GM21825 (cell line): ENCODE results near the gene MKLN1.
"Not testable (repeated sequence)": the region's sequence is repeated elsewhere in the genome, so short reads cannot be mapped to it uniquely, and the experiment has no call there.

Experiments used
- ATAC-seq: cut with Tn5 transposase; IDR thresholded peaks from one replicate; pipeline ENCODE4 v1.9.1; 2021; ENCODE audit warnings: mild to moderate bottlenecking, moderate library complexity; ENCODE audit not compliant: unreplicated experiment

MKLN1 gene

DNA sequence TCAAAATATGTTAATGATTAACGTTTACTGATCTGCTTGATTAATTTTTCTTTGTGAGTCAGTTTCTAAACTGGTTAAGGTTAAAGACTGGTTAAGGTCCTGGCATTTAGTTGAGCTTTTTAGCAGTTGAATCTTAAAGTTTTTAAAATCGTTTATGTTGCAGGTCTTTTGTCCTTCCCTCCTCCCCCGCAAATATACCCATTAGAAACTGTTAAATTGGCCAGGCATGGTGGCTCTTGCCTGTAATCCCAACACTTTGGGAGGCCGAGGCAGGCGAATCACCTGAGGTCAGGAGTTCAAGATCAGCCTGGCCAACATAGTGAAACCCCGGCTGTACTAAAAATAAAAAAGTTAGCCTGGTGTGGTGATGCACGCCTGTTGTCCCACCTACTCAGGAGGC lies 127.9 kb downstream of the MKLN1 start:
- ATAC-seq, result no peak

DNA sequence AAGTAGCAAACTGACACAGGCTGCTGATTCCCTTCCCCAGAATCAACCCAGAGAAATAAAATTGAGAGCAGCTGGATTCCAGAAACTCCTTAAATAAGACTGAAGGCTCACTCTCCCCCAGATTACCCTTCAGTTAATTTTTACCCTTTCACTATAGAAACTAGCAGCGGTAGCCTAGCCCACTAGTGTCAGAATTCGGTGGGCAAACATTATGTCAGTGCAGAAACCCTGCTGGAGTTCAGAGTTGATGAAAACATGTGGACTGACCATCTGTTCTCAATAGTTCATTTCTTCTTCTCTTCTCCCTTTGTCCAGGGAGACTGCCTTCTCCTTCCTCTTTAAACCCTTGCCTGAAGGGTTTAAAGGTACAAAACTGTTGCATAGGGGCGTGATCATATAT lies 128.7 kb downstream of the MKLN1 start:
- no peak for ATAC-seq

DNA sequence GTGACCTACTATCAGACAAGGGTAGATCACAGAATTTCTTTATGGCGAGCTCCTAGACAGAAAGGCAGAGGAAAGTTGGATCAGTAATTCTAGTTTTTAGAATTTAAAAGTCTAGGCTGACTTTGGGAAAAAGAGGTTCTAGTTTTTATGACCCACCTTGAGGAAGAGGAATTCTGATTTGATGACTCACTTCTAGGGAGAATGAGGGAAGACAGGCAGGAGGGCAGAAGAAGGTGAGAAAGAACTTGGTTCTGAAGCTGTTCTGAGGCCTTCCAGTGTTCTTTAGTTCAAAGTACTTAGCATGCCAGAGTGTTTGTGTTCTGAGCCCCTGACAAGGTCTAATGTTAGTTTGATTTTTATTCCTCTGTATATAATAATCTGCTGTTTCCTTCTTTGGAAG lies 131.6 kb downstream of the MKLN1 start:
- no peak for ATAC-seq

DNA sequence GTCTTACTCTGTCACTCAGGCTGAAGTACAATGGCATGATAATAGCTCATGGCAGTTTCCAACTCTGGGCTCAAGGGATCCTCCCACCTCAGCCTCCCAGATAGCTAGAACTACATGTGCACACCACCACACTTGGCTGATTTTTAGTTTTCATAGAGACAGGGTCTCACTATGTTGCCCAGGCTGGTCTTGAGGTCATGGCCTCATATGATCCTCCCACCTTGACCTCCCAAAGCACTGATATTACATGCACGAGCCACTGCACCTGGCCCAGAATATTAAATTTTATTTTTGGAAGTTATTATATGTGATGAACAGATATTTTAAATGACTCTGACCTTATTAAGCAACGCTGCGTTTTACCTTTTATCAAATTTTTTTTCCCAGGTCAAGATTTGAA lies 134.4 kb downstream of the MKLN1 start:
- ATAC-seq, result no peak

DNA sequence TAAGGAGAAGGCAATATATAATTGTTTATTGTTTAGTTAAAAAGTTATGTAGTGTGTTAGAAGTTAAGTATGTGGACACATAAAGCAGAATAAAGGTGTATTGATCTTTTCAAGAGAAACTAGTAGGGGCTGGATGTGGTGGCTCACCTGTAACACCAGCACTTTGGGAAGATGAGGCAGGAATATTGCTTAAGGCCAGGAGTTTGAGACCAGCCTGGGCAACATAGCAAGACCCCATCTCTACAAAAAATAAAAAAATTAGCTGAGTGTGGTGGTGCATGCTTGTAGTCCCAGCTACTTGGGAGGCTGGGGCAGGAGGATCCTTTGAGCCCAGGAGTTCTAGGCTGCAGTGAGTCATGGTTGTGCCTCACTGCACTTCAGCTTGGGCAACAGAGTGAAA lies 135.0 kb downstream of the MKLN1 start:
- ATAC-seq, result not testable (repeated sequence)

DNA sequence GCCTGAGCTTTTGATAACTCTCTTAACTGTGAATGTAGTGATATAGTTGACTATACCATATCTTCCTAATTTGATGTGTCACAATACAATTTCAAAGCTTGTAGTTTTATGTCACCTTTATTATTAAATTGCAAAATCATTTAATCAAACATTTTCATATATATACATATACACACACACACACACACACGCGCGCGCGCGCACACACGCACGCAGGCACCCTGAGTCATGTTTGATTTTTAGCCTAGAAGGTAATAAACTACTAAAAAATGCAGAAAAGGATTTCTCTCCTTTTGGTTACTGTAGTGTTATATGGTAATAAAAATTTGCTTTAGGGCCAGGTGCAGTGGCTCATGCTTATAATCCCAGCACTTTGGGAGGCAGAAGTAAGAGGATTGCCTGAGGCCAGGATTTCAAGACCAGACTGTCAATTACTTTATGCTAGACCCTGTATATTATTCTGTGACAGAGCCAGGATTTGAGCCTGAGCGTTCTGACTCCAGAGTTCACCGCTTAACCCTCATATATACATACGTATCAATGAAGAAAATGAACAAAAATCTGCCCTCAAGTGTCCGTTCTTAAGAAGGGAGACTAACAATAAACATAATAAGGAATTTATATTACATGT lies 139.2 kb downstream of the MKLN1 start:
- ATAC-seq, result no peak

DNA sequence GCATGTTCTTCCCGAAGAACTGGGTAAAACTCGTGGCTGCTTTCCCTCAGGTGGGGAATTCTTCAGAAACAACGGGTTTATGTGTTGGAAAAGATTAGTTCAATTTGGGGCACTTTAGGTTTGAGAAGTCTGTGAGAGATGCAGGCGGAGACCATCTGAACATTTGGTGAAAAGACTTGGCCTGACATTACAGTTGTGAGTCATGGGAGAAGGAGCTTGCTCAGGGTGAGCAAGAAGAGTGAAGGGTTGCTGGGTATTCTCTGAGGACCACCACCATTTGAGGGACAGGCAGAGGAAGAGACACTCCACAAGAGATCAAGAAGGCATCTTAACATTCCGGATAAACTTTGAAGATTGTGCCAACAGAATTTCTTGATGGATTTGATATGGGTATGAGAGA lies 140.1 kb downstream of the MKLN1 start:
- ATAC-seq, result no peak

DNA sequence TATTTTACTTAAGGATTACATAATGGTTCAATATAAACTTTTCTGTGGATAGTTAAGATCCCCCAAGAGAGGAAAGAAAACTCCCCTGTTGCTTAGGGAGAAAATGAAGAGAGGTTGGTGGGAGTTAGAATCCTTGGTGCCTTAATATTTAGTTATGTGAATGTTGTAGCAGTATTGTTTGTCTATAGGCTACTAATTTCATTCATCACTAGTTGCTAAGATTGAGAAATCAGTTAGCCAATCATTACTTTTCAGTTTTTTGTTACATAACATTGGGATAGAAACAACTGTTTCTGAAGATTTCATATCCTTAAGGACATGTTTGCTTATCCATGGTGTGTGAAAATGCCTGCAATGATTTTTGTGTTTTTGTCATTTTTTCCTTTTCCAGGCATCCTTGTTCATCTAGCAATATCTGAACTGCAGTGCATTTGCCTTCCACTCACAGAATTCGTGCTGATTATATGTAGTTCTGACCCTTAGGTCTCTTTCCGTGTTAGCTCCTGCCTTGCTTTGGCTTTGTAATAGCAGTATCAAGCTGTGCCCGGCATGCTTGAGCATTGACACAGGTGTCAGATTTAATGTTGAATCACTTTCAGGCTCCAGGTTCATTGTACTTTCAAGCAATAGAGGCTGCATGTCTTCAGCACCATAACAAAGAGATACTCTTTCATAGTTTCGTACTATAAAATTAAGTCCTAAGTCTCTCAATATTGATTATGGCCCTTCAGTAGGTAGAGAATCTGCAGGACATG lies 143.8 kb downstream of the MKLN1 start:
- ATAC-seq, result no peak

DNA sequence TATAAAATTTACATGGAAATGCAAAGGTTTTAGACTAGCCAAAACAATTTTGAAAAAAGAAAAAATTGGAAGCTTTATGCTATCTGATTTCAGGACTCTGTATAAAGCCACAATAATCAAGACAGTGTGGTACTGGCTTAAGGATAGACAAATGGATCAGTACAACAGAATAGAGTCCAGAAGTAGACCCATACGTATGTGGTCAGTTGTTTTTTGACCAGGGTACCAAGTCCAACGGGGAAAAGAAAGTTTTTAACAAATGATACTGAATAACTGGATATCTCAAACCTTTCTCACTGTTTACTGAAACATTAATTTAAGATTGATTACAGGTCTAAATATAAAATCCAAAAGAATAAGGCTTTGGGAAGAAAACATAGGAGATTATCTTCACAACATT lies 149.1 kb downstream of the MKLN1 start:
- no peak for ATAC-seq

DNA sequence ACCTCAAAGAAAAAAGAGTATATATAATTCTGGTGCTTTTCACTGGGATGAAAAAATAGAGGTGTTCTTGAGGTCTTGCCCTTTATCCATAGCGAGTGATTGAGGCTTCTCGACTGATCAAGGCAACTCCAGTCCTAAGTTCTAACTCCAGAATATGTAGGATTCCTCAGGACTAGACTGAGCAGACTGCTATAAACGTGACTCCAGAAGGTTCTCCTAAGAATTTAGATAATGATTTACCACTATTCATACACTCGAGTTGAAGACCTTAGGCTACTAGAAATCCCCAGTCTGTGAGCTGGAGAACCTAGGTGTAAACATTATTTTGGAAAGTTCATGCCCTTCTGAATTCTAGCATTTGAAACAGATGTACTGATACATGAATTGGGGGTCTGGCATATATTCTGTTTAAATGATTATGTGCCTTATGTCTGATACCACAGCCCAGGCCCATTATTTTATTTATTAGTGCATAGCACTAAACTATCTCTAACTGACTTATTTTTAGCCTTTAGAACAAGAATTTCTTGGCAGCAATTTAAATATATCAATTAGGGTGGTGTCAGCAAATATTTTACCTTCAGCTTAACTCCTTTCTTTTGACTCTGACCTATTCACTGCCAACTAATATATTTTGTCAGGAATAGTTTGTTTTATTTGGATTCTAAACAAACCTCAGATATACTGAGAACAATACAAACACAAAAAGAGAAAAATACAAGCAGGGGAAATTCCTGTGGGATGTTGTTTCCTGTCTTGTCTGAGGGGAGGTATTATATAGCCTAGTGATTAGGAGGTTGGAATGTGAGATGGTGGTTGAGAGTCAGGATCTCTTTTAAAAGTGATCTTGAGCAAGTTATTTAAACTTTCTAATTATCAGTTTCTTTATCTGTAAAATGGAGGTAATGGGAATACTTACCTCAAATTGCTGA lies 153.0 kb downstream of the MKLN1 start:
- no peak for ATAC-seq

DNA sequence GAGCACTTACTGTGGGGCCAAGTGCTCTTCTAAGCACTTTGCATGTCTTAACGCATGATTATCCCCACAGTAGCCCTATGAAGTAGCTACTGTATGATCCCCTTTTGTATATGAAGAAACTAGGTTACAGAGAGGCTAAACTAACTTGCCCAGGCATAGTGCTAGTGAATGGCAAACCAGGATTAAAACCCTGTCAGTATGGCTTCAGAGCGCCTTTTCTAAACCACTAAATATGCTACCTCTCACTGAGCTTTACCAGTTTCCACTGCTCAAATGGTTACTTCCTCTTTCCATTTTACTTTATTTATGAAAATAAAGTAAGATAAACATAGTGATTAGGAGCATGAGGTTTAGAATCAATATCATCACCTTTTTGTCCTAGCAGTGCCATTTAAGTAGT lies 155.1 kb downstream of the MKLN1 start:
- no peak for ATAC-seq

DNA sequence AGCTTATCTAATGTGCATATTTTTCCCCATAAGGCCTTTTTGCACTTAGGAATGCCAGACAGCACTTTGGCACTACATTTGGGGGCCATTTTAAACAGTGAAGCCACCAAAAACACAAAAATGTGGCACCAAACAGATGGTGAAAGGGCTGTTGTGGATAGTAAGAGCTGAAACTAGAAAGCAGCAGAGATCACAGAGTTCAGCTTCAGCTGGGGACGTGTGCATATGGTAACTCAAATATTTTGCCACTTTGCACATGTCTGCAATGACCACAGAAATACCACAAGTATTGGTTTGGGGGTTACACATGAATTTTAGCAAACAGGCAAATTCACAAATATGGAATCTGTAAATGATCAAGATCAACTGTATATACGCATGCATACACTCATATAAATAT lies 155.9 kb downstream of the MKLN1 start:
- ATAC-seq, result no peak

DNA sequence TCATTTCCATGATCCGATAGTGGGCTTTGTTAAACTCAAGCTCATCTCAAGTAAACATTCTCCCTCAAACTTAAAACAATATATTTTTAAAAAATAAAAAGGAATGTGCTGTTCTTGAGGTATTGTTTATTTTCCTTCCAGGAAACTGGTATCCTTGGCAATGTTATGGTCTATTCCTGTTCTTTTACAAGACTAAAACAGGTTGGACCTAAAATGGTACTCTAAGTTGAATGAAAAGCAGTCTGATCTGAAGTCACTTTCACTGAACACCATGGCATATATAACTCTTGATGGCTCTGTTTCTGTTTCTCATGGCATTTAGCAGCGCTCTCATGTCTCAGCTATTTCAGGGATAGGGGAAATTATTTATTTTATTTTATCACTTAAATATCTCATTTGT lies 158.7 kb downstream of the MKLN1 start:
- ATAC-seq, result no peak

DNA sequence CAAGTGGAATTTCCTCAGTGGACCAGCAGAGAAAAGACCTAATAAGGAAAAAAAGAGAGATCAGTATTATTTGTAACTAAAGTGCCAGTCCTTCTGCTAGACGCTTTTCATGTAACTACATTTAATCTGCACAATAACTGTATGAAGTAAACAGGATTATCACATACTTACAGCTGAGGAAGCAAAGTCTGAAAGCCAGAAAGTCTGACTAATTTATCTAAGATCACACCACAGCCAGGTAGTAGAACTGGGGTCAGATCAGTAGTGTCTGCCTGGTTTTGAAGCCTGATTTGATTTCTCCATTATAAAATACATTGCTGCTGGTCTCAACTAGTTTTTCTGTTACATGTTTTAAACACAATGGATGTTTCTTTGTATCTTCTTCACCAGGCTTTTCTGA lies 159.5 kb downstream of the MKLN1 start:
- ATAC-seq, result no peak

DNA sequence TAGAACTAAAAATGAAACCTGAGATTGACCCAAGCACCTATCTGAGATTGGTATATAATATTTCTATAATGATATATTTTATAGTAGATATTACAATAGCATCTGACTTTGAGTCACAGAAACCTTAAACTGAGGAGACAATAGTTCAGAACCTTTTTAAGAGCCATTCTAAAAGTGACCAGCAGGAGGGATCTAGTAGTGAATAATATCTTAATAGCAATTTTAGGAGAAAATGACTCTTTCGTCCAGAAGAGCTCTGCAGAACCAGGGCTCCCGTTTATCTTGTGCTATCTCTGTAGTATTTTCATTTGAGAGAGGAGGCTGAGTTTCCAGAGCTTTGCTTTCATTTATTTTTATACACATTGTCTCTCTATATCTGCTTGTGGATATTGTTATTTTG lies 160.7 kb downstream of the MKLN1 start:
- no peak for ATAC-seq

DNA sequence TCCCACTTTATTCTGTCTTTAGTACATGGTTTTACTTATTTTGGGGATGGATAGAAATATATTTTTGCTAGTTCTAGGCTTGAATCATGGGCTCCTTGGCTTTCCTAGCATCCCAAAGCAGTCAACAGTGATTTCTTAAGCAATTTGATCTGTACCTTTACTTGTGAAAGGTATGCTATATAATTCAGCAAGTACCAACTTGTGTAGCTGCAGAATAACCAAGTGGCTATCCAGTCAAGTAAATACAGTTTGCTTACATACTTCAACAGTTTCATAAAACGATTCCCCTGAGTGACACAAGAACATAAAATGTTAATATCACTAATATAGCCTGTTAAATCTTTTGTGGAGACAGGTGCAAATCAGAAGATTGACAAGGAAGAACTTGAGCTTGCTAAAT lies 161.5 kb downstream of the MKLN1 start:
- no peak for ATAC-seq

DNA sequence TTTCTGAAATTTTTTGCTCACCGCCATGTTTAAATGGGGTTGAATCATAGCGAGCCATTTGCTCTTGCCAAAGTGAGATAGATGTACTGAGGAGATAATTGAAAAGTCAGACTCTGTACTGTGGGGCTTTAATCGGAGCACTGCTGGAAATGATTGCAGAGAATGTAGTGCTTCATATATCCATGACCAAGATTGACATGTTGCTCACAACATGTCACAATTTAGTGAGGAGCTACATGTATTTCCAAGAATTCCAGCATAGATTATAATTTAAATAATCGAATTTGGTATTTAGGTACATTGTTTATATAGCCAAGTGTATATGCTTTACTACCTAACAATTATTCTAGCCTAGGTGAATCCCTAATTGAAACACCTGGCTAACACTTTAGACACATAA lies 162.2 kb downstream of the MKLN1 start:
- no peak for ATAC-seq

DNA sequence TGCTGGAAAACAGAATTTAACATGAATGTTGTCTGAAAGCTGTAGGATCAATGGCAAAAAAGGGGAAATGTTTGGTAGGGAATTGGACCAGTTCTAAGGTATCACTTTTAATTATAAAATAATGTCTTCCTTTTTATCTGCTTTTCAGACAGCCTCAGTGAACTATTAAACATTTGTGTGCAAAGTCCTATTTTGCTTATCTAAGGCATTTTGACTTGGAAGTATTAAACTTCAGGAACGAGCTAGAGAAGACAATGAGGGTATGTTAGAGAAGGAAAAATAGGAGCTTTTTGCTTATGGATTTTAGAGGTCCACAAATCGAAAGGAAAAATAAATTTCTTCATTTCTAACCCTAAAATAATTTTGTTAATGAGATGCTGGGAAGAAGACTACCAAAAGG lies 165.4 kb downstream of the MKLN1 start:
- ATAC-seq, result no peak

DNA sequence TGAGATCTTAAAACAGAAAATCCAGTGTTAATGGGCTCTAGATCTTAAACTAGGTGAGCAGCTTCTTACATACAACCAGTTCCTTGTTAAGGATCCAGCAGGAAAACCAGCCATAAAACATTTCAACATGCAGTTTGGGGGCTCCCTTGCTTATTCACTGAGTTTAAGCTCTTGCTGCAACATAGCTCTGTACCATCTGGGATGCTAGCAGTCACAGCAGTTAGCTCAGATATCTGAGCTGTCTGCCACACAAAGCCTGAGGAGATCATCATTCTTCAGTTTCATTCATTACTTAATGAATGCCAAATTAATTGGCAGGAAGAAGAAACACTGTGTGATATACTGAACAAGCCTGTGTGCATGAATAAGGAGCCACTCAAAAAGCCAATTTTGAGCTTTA lies 165.9 kb downstream of the MKLN1 start:
- no peak for ATAC-seq

DNA sequence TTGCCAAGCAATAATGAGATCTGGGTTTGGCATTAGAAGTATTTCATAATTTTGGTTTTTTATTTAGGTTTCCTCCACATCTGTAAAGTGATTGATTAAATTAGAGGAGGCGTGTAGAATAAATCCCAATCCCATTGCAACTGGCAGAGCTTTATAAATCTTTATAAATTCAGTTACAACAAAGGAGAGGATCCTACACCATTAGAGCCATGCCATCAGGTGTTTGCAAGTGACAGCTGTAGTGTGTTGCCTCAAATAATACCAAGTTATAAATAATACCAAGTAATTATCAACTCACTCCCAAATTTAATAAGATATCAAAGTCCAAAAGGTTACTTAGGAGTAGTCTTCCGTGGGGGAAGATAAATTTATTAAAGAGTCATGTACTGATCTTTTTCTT lies 166.5 kb downstream of the MKLN1 start:
- ATAC-seq, result no peak

DNA sequence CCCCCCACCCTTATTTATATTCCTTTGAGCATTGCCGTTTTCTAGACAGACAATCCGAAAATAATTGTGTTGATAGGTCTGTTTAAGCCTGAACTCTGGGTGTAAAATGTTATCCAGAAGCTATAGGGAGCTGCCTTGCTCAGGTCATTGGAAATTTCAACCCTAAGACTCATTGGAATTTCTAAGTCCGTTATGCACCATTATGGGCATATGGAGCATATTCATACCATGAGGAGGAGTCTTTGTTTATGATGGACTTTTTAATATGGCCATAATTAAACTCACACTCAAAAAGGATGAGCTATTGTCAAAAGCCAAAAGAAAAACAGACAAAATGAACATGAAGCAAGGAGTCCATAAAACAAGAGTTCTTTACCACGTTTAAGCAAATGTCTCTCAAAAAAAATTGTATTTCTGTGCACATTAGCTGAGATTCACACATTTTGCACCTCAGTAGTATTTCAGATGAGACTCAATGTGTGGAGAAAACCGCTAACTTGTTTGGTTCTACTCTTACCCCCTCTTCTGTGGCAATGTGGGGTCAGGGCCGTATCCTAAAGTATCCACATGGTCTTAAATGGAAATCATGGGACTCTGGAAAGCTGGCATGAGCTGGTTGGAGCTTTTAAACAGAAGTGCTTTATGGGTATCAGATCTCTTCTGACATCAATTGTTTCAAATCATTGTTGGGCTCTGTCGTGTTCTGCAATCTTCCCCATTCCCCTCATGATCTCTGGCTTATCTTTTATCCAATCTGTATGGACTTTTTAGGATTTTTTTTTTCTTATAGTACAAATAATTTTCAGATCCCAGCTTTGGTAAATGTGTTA lies 168.2 kb downstream of the MKLN1 start:
- ATAC-seq, result no peak
